WTC11 (cell line): ENCODE measurements around the gene S1PR1. TPM values are rescaled to one million over a fixed set of nuclear protein-coding genes. Genes with fewer than 3 reads are reported as not detected.
A peak's percentile ranks its signal among the peaks of the same experiment; 100 is the strongest.

ENCODE experiments used
- ATAC-seq: fragments of 200-7000 bp; cut with Tn5 transposase; 2 replicates; pipeline ENCODE4 v1.10.0; 2021; ENCODE audit warnings: mild to moderate bottlenecking, moderate library complexity
- CTCF ChIA-PET: fragments of 300-600 bp; sonication (Branson Sonifier 250); formaldehyde crosslinking; loops from one replicate; lab custom pipeline; 2021; ENCODE audit warnings: antibody characterized with exemption; lab: Charles Lee
- POLR2A ChIA-PET: fragments of 350-600 bp; sonication (Branson Sonifier 250); formaldehyde crosslinking; loops from one replicate; lab custom pipeline; 2021; ENCODE audit warnings: antibody characterized with exemption; lab: Charles Lee
- DNase-seq: peaks from one replicate; pipeline ENCODE4 v3.0.0; 2021; ENCODE audit warnings: low spot score
- H3K27ac Mint-ChIP-seq: 2 replicates; pipeline ENCODE4 v1.8.0; 2021; ENCODE audit warnings: mixed read lengths
- H3K27me3 Mint-ChIP-seq: 2 replicates; pipeline ENCODE4 v1.8.0; 2021; ENCODE audit warnings: low read depth, mild to moderate bottlenecking, moderate library complexity, mixed read lengths
- H3K36me3 Mint-ChIP-seq: 2 replicates; pipeline ENCODE4 v1.8.0; 2021; ENCODE audit warnings: mixed read lengths
- H3K4me1 Mint-ChIP-seq: 2 replicates; pipeline ENCODE4 v1.8.0; 2022; ENCODE audit warnings: mixed read lengths
- H3K4me3 Mint-ChIP-seq: 2 replicates; pipeline ENCODE4 v1.8.0; 2021; ENCODE audit warnings: mild to moderate bottlenecking, moderate library complexity, mixed read lengths
- H3K9me3 Mint-ChIP-seq: 2 replicates; pipeline ENCODE4 v1.8.0; 2021; ENCODE audit warnings: mixed read lengths
- AR ChIP-seq: fragments of 250-450 bp; sonication (Bioruptor Pico); IDR thresholded peaks from 2 replicates; pipeline ENCODE4 v1.9.0; 2021; ENCODE audit warnings: mild to moderate bottlenecking
- ARID4B ChIP-seq: sonication (generic); formaldehyde crosslinking; IDR thresholded peaks from 2 replicates; pipeline ENCODE4 v1.8.0; 2023; ENCODE audit warnings: missing genetic modification reagents, mild to moderate bottlenecking, borderline replicate concordance
- CREM ChIP-seq: sonication (generic); formaldehyde crosslinking; IDR thresholded peaks from 2 replicates; pipeline ENCODE4 v1.8.1; 2022; ENCODE audit warnings: mild to moderate bottlenecking, missing genetic modification reagents, moderate library complexity
- CTCF ChIP-seq: fragments of 200-600 bp; IDR thresholded peaks from 2 replicates; pipeline ENCODE4 v1.8.0; 2022; ENCODE audit warnings: antibody characterized with exemption
- E2F5 ChIP-seq: sonication (generic); formaldehyde crosslinking; IDR thresholded peaks from 2 replicates; pipeline ENCODE4 v1.8.1; 2022; ENCODE audit warnings: mild to moderate bottlenecking, moderate library complexity, missing genetic modification reagents
- FOXK1 ChIP-seq: sonication (generic); formaldehyde crosslinking; IDR thresholded peaks from 2 replicates; pipeline ENCODE4 v1.8.0; 2022; ENCODE audit warnings: mild to moderate bottlenecking, moderate library complexity, missing genetic modification reagents
- HMGXB4 ChIP-seq: sonication (generic); formaldehyde crosslinking; IDR thresholded peaks from 2 replicates; pipeline ENCODE4 v1.8.1; 2023; ENCODE audit warnings: mild to moderate bottlenecking, moderate library complexity, missing genetic modification reagents
- JAZF1 ChIP-seq: fragments of 250-450 bp; sonication (Bioruptor Pico); IDR thresholded peaks from 2 replicates; pipeline ENCODE4 v1.9.0; 2021; ENCODE audit warnings: moderate library complexity, mild to moderate bottlenecking, inconsistent platforms
- NFE2L1 ChIP-seq: sonication (generic); formaldehyde crosslinking; IDR thresholded peaks from 2 replicates; pipeline ENCODE4 v1.8.1; 2023; ENCODE audit warnings: missing genetic modification reagents
- SOX15 ChIP-seq: fragments of 250-450 bp; sonication (Bioruptor Pico); IDR thresholded peaks from 2 replicates; pipeline ENCODE4 v1.9.0; 2021; ENCODE audit warnings: mild to moderate bottlenecking
- STAT6 ChIP-seq: sonication (generic); formaldehyde crosslinking; conservative IDR thresholded peaks from 2 replicates; pipeline ENCODE4 v1.8.1; 2023; ENCODE audit warnings: mild to moderate bottlenecking, low read depth, missing genetic modification reagents, moderate library complexity
- ZBTB21 ChIP-seq: sonication (generic); formaldehyde crosslinking; IDR thresholded peaks from 2 replicates; pipeline ENCODE4 v1.8.1; 2023; ENCODE audit warnings: mild to moderate bottlenecking, missing genetic modification reagents, borderline replicate concordance
- ZBTB43 ChIP-seq: sonication (generic); formaldehyde crosslinking; IDR thresholded peaks from 2 replicates; pipeline ENCODE4 v1.8.1; 2023; ENCODE audit warnings: mild to moderate bottlenecking, missing genetic modification reagents
- ZNF232 ChIP-seq: sonication (generic); formaldehyde crosslinking; IDR thresholded peaks from 2 replicates; pipeline ENCODE4 v1.8.0; 2022; ENCODE audit warnings: mild to moderate bottlenecking, missing genetic modification reagents
- ZNF416 ChIP-seq: fragments of 250-450 bp; sonication (Bioruptor Pico); IDR thresholded peaks from 2 replicates; pipeline ENCODE4 v1.9.0; 2021; ENCODE audit warnings: mild to moderate bottlenecking, inconsistent platforms
- total RNA-seq: library from RNA; stranded (reverse); gene quantifications from 3 replicates; pipeline ENCODE4 v1.2.3, GENCODE V29; 2021

The S1PR1 gene
- total RNA-seq, 1 experiment from 2014 or later, result 3.2 TPM

- TF ChIP-seq NFE2L1, result no peak
- TF ChIP-seq CTCF, result peak; percentile 79
- TF ChIP-seq ZNF232 (CRISPR knock-in tag), result no peak
- no peak for TF ChIP-seq ARID4B (CRISPR knock-in tag)
Measured at GRCh38 chr1:101238681-101239094, 1.9 kb downstream of the S1PR1 start (continued).

- CTCF ChIA-PET, result interaction anchor here (0.8 to 3.9 kb wide), 26 partner anchors 10 to 344 kb away, joined by 3 to 35 read pairs (median 5); partner anchors contain the start of gene EXTL2
- POLR2A ChIA-PET, result interaction anchor here (0.7 to 0.9 kb wide), 2 partner anchors 224 to 344 kb away, joined by 3 read pairs; partner anchors contain the start of gene SLC30A7
- no peak for ATAC-seq
- Mint-ChIP-seq H3K27ac (peak overlapping the region; percentile 20; the same call in 1 of the 2 replicates), H3K27me3 (peaks cover 43% of the 10 kb centered on the region), H3K9me3 (no peaks in the 10 kb centered on the region), H3K4me3 (no peak overlapping the region), H3K4me1 (peaks cover 24% of the 10 kb centered on the region), H3K36me3 (peaks cover 9% of the 10 kb centered on the region)
- DNase-seq, result no peak
- TF ChIP-seq ZBTB21, result no peak
- no peak for TF ChIP-seq FOXK1 (CRISPR knock-in tag)
- no peak for TF ChIP-seq SOX15
- no peak for TF ChIP-seq JAZF1 (CRISPR knock-in tag)
- no peak for TF ChIP-seq CREM (CRISPR knock-in tag)
- no peak for TF ChIP-seq ZNF416
- TF ChIP-seq ZBTB43, result no peak
- no peak for TF ChIP-seq E2F5 (CRISPR knock-in tag)
- TF ChIP-seq STAT6 (CRISPR knock-in tag), result no peak
- 0 out of 2 replicates have a peak, but pooled peaks have one; percentile 41 for TF ChIP-seq HMGXB4 (CRISPR knock-in tag)
- TF ChIP-seq AR (CRISPR knock-in tag), result no peak
Measured at GRCh38 chr1:101239095-101240040, 2.5 kb downstream of the S1PR1 start.
